SIG-M5 treated with dmso at 0.1 percent for 504 hours (cell line): ENCODE measurements around the gene PODXL2.
"Not testable (repeated sequence)": the region's sequence is repeated elsewhere in the genome, so short reads cannot be mapped to it uniquely, and the experiment has no call there.

Experiments used
- DNase-seq: peaks from one replicate; lab custom pipeline; 2025; ENCODE audit not compliant: unreplicated experiment; lab: John Stamatoyannopoulos, UW

The PODXL2 gene

GRCh38 chr3:127688022-127688415, 59.0 kb downstream of the PODXL2 start:
- DNase-seq = no peak

GRCh38 chr3:127688416-127689265, 59.7 kb downstream of the PODXL2 start:
- no peak for DNase-seq

DNA sequence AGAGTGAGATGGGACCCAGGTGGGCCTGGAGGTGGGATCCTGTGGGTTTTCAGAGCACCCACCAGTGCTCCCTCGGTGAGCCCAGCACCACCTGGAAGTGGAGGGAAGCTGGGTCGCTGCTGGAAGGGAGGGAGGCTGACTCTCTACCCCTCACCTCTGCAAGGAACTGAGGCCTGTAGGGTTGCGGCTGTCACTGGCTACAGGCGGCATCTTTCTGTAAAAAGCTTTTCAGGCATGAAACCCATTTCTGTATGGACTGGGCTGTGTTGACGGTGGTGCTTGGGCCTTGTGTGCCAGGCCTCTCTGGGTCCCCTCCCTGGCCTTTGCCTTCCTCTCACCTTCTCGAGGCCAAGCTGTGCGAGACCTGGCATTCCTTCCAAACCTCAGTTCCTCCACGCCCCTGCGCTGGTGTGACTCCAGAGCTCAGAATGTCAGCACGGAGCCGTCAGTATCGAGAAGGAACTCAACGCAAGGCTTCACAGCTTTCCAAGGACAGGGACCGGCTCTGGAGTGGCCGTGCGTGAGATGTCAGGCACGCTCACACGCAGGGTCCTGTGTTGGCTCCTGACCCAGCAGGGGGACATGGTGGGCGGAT, 60.4 kb downstream of the PODXL2 start:
- DNase-seq = no peak

DNA sequence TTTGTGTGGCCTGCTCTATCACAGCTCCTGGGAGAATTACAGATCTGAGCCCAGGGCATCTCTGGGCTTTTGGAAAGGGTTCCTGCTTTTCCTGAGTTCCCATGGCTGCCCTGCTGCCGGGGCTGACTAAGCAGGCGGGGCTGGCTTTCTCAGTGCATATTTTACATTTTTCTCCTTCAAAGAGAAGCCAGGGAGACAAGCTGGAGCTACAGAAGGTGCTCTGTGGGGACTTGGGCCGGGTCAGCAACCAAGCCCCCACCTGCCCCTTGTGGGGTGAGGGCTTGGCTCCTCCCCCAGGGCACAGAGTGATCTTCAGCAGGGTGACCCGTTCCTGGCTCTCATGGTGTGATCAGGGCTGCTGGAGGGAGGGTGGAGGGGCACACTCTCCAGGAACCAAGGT, 61.1 kb downstream of the PODXL2 start:
- DNase-seq = no peak

GRCh38 chr3:127690823-127691452, 62.0 kb downstream of the PODXL2 start:
- DNase-seq = peak; percentile 47

GRCh38 chr3:127691489-127691888, 62.5 kb downstream of the PODXL2 start:
- no peak for DNase-seq

- no peak for DNase-seq
Observed at GRCh38 chr3:127691974-127692373, 63.0 kb downstream of the PODXL2 start.

DNA sequence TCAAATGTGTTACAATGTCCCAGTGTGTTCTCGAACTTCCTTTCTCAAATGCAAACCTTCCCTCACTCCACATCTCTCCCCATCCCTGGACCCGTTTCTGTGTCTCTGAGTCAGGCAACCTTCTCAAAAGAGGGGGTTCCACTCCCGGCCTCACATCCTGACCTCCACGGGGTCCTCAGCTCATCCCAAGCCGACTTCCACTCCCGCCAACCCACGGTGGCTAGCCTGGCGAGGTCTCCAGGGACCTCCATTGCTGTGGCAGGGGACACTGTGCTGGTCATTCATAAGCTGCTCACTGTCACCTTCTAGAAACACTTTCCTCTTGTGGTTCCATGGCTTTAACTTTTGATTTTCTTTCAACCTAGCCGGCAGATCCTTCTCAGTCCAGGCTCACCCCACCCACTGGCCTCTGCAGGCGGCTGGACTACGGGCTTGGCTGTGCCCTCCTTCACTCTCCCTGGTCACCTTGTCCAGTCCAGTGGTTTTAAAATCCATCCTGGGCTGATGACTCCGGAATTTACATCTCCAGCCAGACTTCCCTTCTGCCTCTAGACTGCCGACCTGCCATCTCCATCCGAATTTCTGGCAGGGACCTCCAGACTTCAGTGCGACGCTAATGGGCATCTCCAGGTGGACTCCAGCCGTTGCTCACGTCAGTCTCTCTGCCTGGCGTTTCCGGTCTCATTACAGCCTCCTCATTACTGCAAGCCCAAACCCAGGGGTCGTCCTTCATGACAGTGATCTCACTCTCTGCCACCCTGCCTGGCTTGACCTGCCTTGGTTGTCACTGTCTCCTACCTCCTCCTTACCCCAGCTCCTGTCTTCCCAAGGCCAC, 63.7 kb downstream of the PODXL2 start:
- DNase-seq = no peak

GRCh38 chr3:127693336-127693843, 64.4 kb downstream of the PODXL2 start:
- DNase-seq = no peak

GRCh38 chr3:127694467-127695215, 65.7 kb downstream of the PODXL2 start:
- peak; percentile 58 for DNase-seq

GRCh38 chr3:127697551-127698240, 68.7 kb downstream of the PODXL2 start:
- DNase-seq = peak; percentile 74

DNA sequence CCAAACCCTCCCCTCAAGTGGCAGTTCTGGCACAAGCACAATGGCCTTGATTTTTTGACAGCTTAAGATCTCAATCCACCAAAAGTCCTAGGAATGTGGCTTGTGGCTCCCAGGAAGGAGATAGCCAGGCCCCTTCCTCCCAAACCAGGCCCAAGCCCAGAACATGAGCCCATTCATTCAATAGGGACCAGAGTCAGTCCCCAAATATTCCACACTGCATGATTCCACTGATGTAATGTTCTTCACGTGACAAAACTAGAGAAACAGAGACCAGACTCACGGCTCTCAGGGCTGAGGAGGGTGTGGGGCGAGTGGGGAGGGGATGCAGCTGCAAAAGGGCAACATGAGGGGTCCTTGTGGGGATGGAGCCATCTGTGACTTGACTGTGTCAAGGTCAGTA, 69.3 kb downstream of the PODXL2 start:
- no peak for DNase-seq

GRCh38 chr3:127698691-127699415, 69.9 kb downstream of the PODXL2 start:
- no peak for DNase-seq

- DNase-seq = no peak
Observed at GRCh38 chr3:127699416-127700300, 70.7 kb downstream of the PODXL2 start.

- no peak for DNase-seq
Observed at GRCh38 chr3:127700406-127700805, 71.4 kb downstream of the PODXL2 start.

- DNase-seq = no peak
Observed at GRCh38 chr3:127701280-127701911, 72.4 kb downstream of the PODXL2 start.

- DNase-seq = no peak
Observed at GRCh38 chr3:127702151-127702578, 73.2 kb downstream of the PODXL2 start.

- DNase-seq = not testable (repeated sequence)
Observed at GRCh38 chr3:127704840-127705239, 75.9 kb downstream of the PODXL2 start.
